HEK293T (cell line): Measurements from ENCODE around the gene ADAMTS17.

Experiments
- FOXM1 ChIP-seq: fragments of 450-650 bp; IDR thresholded peaks from 2 replicates; pipeline ENCODE4 v1.6.1; 2017; ENCODE audit warnings: mild to moderate bottlenecking, borderline replicate concordance
- TARDBP ChIP-seq: fragments of 450-650 bp; IDR thresholded peaks from 2 replicates; pipeline ENCODE4 v1.6.1; 2016

DNA sequence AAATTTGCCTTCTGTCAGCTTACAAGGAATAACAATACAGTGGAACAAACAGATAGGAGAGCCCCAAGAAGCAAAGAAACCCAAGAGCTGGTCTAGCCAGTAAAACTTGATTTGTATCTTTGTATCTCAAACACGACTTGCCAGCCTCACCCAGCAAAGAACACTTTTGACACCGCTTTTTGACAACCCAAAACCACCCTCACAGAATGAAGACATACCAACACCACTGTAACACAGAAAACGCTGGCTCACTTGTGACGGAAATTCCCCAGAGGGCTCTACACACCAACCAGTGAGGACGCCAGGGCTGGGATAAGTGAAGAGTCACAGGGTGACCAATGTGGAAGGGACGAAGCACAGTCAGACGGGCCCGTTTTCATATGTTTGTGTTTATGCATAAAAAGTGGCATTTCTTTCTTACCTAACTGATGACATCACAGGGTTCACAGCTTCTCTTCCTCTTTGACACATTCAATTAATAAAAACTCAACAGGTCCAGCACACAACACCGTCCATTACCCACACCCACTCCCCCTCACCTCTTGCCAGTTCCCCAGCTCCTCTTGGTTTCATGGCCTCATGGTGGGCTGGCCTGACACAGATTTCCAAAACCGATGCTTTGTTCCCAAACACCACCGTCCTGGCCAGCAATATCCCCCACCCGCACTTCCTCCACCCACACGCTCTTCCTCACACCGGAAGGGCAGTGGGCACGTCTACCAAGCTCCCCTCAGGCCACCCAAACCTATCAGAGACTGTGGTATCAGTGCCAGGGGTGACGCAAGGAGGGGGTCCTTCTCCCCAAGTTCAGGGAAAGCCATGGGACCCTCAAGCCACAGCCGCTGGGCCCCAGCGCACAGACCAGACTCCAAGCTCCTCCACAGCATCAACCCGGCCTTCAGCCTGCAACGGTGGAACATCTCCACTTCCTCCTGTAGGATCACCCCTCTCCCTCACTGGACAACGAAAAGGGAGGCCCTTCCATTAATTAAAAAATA lies 94.2 kb downstream of the ADAMTS17 start:
- TF ChIP-seq FOXM1, result no peak
- TF ChIP-seq TARDBP, result no peak
